HCT116 (cell line): ENCODE results near the gene TMEM174. TPM values are rescaled to one million over a fixed set of nuclear protein-coding genes. Genes with fewer than 3 reads are reported as not detected.

ENCODE experiments used
- ATAC-seq: fragments of 200-7000 bp; cut with Tn5 transposase; 2 replicates; pipeline ENCODE4 v1.9.1; 2020; ENCODE audit warnings: mild to moderate bottlenecking, moderate library complexity
- BruUV-seq: library from RNA; stranded (reverse); fragments of 400-500 nt; replicated peaks from 2 replicates; lab custom pipeline; 2021; lab: Mats Ljungman, UMichigan
- CTCF ChIA-PET: fragments of 300-600 bp; sonication (Branson Sonifier 250); formaldehyde crosslinking; loops from one replicate; lab custom pipeline; 2021; ENCODE audit warnings: antibody characterized with exemption; lab: Charles Lee
- POLR2A ChIA-PET: fragments of 300-600, 350-600 bp; sonication (Branson Sonifier 250); formaldehyde crosslinking; loops from one replicate; lab custom pipeline; 2021; ENCODE audit warnings: antibody characterized with exemption; lab: Charles Lee
- RAD21 ChIA-PET, 2 experiments: fragments of 300-600 bp; sonication (Branson Sonifier 250); formaldehyde crosslinking; loops; one replicate each; lab custom pipeline; 2023; ENCODE audit warnings: low total read pairs in 2 of 2; ENCODE audit not compliant: uncharacterized antibody in 2 of 2, unreplicated experiment in 2 of 2, low non-redundant PET in 1 of 2; lab: Charles Lee
- DNase-seq: peaks from one replicate; pipeline ENCODE4 v3.0.0-alpha.2; 2010; ENCODE audit warnings: low read depth, low spot score
- H2AFZ ChIP-seq: fragments of 200-600 bp; shearing (Covaris generic), sonication (generic); 2 replicates; pipeline ENCODE4 v1.6.1; 2017; ENCODE audit warnings: low read depth, mixed run types, mixed read lengths, antibody characterized with exemption, low read length; ENCODE audit not compliant: poor library complexity, severe bottlenecking
- H3K27ac ChIP-seq: 2 replicates; pipeline ENCODE4 v1.5.1; 2012; ENCODE audit warnings: low read depth, low read length
- H3K27me3 ChIP-seq: fragments of 200-600 bp; sonication (generic); 2 replicates; pipeline ENCODE4 v1.6.1; 2016; ENCODE audit warnings: mixed run types, low read length, mixed read lengths; ENCODE audit not compliant: insufficient read depth
- H3K36me3 ChIP-seq, 2 experiments: fragments of 200-500 bp in 1 of 2; fragments of 200-600 bp in 1 of 2; sonication (Bioruptor generic) in 1 of 2; sonication (generic) in 1 of 2; 2 replicates each; pipeline versions ENCODE4 v1.5.1 to v1.6.1; 2014 to 2016; ENCODE audit warnings: low read length in 2 of 2, inconsistent platforms in 1 of 2, mixed read lengths in 1 of 2, mixed run types in 1 of 2; ENCODE audit not compliant: insufficient read depth in 2 of 2, control insufficient read depth in 1 of 2
- H3K4me1 ChIP-seq, 2 experiments: fragments of 200-600 bp in 1 of 2; sonication (generic) in 1 of 2; 2 replicates each; pipeline versions ENCODE4 v1.5.1 to v1.6.1; 2012 to 2017; ENCODE audit warnings: low read length in 2 of 2, inconsistent platforms in 1 of 2, mild to moderate bottlenecking in 1 of 2, mixed read lengths in 1 of 2, mixed run types in 1 of 2, moderate library complexity in 1 of 2; ENCODE audit not compliant: insufficient read depth in 2 of 2, control insufficient read depth in 1 of 2
- H3K4me2 ChIP-seq: fragments of 200-600 bp; sonication (generic); 2 replicates; pipeline ENCODE4 v1.6.1; 2017; ENCODE audit warnings: mixed run types, low read length, mixed read lengths
- H3K4me3 ChIP-seq, 2 experiments: fragments of 200-600 bp in 1 of 2; sonication (generic) in 1 of 2; replicated peaks in 1 of 2; 2 replicates each; pipeline ENCODE4 v1.5.1; 2011 to 2016; ENCODE audit warnings: low read length in 2 of 2, control low read depth in 1 of 2, low read depth in 1 of 2, mild to moderate bottlenecking in 1 of 2, mixed read lengths in 1 of 2, mixed run types in 1 of 2
- H3K79me2 ChIP-seq: fragments of 200-600 bp; sonication (generic); 2 replicates; pipeline ENCODE4 v1.6.1; 2017; ENCODE audit warnings: mild to moderate bottlenecking, mixed run types, low read length, moderate library complexity, mixed read lengths; ENCODE audit not compliant: insufficient read depth
- H3K9ac ChIP-seq: fragments of 200-600 bp; sonication (generic); 2 replicates; pipeline ENCODE4 v1.6.1; 2016; ENCODE audit warnings: low read length, mixed read lengths
- H3K9me2 ChIP-seq: fragments of 200-600 bp; sonication (generic), shearing (Covaris generic); 2 replicates; pipeline ENCODE4 v1.6.1; 2017; ENCODE audit warnings: mixed run types, mild to moderate bottlenecking, moderate library complexity; ENCODE audit not compliant: insufficient read depth
- H3K9me3 ChIP-seq, 2 experiments: fragments of 200-500 bp in 1 of 2; fragments of 200-600 bp in 1 of 2; sonication (Bioruptor generic) in 1 of 2; sonication (generic) in 1 of 2; 2 replicates each; pipeline ENCODE4 v1.6.1; 2014 to 2017; ENCODE audit warnings: low read length in 2 of 2, mixed read lengths in 2 of 2, inconsistent platforms in 1 of 2, low read depth in 1 of 2, mild to moderate bottlenecking in 1 of 2, mixed run types in 1 of 2, moderate library complexity in 1 of 2; ENCODE audit not compliant: control insufficient read depth in 1 of 2, insufficient read depth in 1 of 2
- H4K20me1 ChIP-seq: fragments of 200-600 bp; sonication (generic), shearing (Covaris generic); 2 replicates; pipeline ENCODE4 v1.6.1; 2017; ENCODE audit warnings: mixed run types, mild to moderate bottlenecking, moderate library complexity; ENCODE audit not compliant: insufficient read depth
- ATF3 ChIP-seq: IDR thresholded peaks from 2 replicates; pipeline ENCODE4 v1.6.1; 2012
- CTCF ChIP-seq, 3 experiments: fragments of 200-600 bp in 1 of 3; sonication (generic) in 1 of 3; IDR thresholded peaks in 2 of 3; conservative IDR thresholded peaks in 1 of 3; 2 replicates each; pipeline ENCODE4 v1.5.1; 2012 to 2017; ENCODE audit warnings: low read depth in 2 of 3, low read length in 2 of 3, antibody characterized with exemption in 1 of 3, borderline replicate concordance in 1 of 3, control low read depth in 1 of 3, mild to moderate bottlenecking in 1 of 3, mixed read lengths in 1 of 3, mixed run types in 1 of 3, moderate library complexity in 1 of 3; ENCODE audit not compliant: insufficient read depth in 1 of 3
- EGR1 ChIP-seq: IDR thresholded peaks from 2 replicates; pipeline ENCODE4 v1.6.1; 2012; ENCODE audit warnings: low read depth
- ELF1 ChIP-seq: IDR thresholded peaks from 2 replicates; pipeline ENCODE4 v1.6.1; 2012; ENCODE audit warnings: low read depth, borderline replicate concordance
- EZH2 ChIP-seq: fragments of 200-600 bp; sonication (generic); IDR thresholded peaks from 2 replicates; pipeline ENCODE4 v1.6.1; 2017; ENCODE audit warnings: antibody characterized with exemption, mixed run types
- EZH2phosphoT487 ChIP-seq: fragments of 200-600 bp; IDR thresholded peaks from 2 replicates; pipeline ENCODE4 v1.6.1; 2018; ENCODE audit warnings: antibody characterized with exemption, borderline replicate concordance
- FOSL1 ChIP-seq: IDR thresholded peaks from 2 replicates; pipeline ENCODE4 v1.6.1; 2012; ENCODE audit warnings: low read depth
- MAX ChIP-seq: IDR thresholded peaks from 2 replicates; pipeline ENCODE4 v1.6.1; 2012
- POLR2AphosphoS5 ChIP-seq: IDR thresholded peaks from 2 replicates; pipeline ENCODE4 v1.6.1; 2011; ENCODE audit warnings: mild to moderate bottlenecking, low read depth, low read length, moderate library complexity
- RAD21 ChIP-seq: IDR thresholded peaks from 2 replicates; pipeline ENCODE4 v1.6.1; 2012; ENCODE audit warnings: low read depth, mild to moderate bottlenecking
- SIN3A ChIP-seq: IDR thresholded peaks from 2 replicates; pipeline ENCODE4 v1.6.1; 2012; ENCODE audit warnings: low read depth
- SP1 ChIP-seq: IDR thresholded peaks from 2 replicates; pipeline ENCODE4 v1.6.1; 2012; ENCODE audit warnings: low read depth
- SRF ChIP-seq: IDR thresholded peaks from 2 replicates; pipeline ENCODE4 v1.6.1; 2012; ENCODE audit warnings: low read depth
- TCF7L2 ChIP-seq: IDR thresholded peaks from 2 replicates; pipeline ENCODE4 v1.7.0; 2011; ENCODE audit warnings: borderline replicate concordance, inconsistent platforms; ENCODE audit not compliant: insufficient read depth, insufficient read length; ENCODE audit errors: extremely low read depth
- ZBTB33 ChIP-seq: IDR thresholded peaks from 2 replicates; pipeline ENCODE4 v1.6.1; 2011; ENCODE audit warnings: mild to moderate bottlenecking, low read length, moderate library complexity; ENCODE audit not compliant: insufficient replicate concordance; ENCODE audit errors: extremely low read depth
- ZNF274 ChIP-seq: fragments of 200-500 bp; sonication (Bioruptor generic); IDR thresholded peaks from 2 replicates; pipeline ENCODE4 v1.6.1; 2014; ENCODE audit warnings: mild to moderate bottlenecking, low read depth, low read length, inconsistent platforms
- intact Hi-C: fragments of 100-400 bp; cut with micrococcal nuclease; formaldehyde crosslinking; loops from 2 replicates; pipeline ENCODE4 v1.10.0; 2022
- total RNA-seq: library from RNA; stranded (reverse); gene quantifications from one replicate; pipeline ENCODE4 v1.2.1, GENCODE V29; 2021; ENCODE audit not compliant: unreplicated experiment

Gene TMEM174
- total RNA-seq, 1 experiment from 2014 or later, result not detected

GRCh38 chr5:73222173-73222572, 49.2 kb downstream of the TMEM174 start:
- no peaks in the 10 kb centered on the region for H3K36me3 ChIP-seq
- BruUV-seq, result no TSS peak
- ChIA-PET POLR2A (no interaction called here), RAD21 (no interaction called here), CTCF (no interaction called here)
- H3K27ac ChIP-seq, result no peak overlapping the region
- H3K4me2 ChIP-seq, result no peak overlapping the region
- intact Hi-C loops, result no loop called here
- H3K27me3 ChIP-seq, result no peaks in the 10 kb centered on the region
- H3K79me2 ChIP-seq, result no peaks in the 10 kb centered on the region
- no peaks in the 10 kb centered on the region for H4K20me1 ChIP-seq
- H2AFZ ChIP-seq, result no peak overlapping the region
- no peak overlapping the region for H3K4me3 ChIP-seq
- no peak overlapping the region for H3K9ac ChIP-seq
- ATAC-seq, result no peak
- H3K9me3 ChIP-seq, result no peaks in the 10 kb centered on the region
- H3K9me2 ChIP-seq, result no peaks in the 10 kb centered on the region
- DNase-seq, result no peak
- TF ChIP-seq MAX (no peak), CTCF (IDR thresholded peaks at IDR 0.05 in 2 of 3, conservative IDR thresholded peaks at IDR 0.05 in 1 of 3; ENCODE audit: borderline replicate concordance in 1 of 3, insufficient read depth in 1 of 3, low read depth in 2 of 3, low read length in 2 of 3) (no peak), EZH2phosphoT487 (no peak), EZH2 (no peak), SP1 (no peak), ATF3 (no peak), FOSL1 (no peak), RAD21 (no peak), TCF7L2 (no peak), ELF1 (no peak), SIN3A (no peak), ZBTB33 (no peak), SRF (no peak), ZNF274 (no peak), POLR2AphosphoS5 (no peak), EGR1 (no peak)
- H3K4me1 ChIP-seq, result peaks cover 2 to 7% of the 10 kb centered on the region in 2 experiments; a peak in 1 of 4 replicates

Other genes starting within 250 kb of the TMEM174 start
- gene FCHO2, start 217.2 kb upstream of the TMEM174 start, total RNA-seq, result 18.7 TPM
- 5.4 TPM for gene TMEM171, start 52.6 kb upstream of the TMEM174 start, total RNA-seq